Left lung (tissue), 10 donors: ENCODE measurements around the gene LCN10. TPM values are rescaled to one million over a fixed set of nuclear protein-coding genes. Genes with fewer than 3 reads are reported as not detected.
"Not testable (repeated sequence)": the region's sequence is repeated elsewhere in the genome, so short reads cannot be mapped to it uniquely, and the experiment has no call there.

Source experiments
- ATAC-seq: fragments of 200-7000 bp; cut with Tn5 transposase; one replicate; pipeline ENCODE4 v1.9.1; 2020; ENCODE audit warnings: moderate library complexity
- DNase-seq, 4 donors: peaks; one replicate each; pipeline ENCODE4 v3.0.0-alpha.2; 2013 to 2020
- H3K27ac ChIP-seq, 2 donors: fragments of 200-600 bp; sonication (generic) in 1 of 2; one replicate each; pipeline versions ENCODE4 v1.5.0 to v1.8.0; 2020 to 2021
- H3K27me3 ChIP-seq, 2 donors: fragments of 200-600 bp; sonication (generic) in 1 of 2; one replicate each; pipeline versions ENCODE4 v1.5.0 to v1.8.0; 2020 to 2021
- H3K36me3 ChIP-seq, 2 donors: fragments of 200-600 bp; sonication (generic) in 1 of 2; one replicate each; pipeline versions ENCODE4 v1.5.0 to v1.8.0; 2020 to 2021
- H3K4me1 ChIP-seq, 2 donors: fragments of 200-600 bp; one replicate each; pipeline ENCODE4 v1.8.0; 2021
- H3K4me3 ChIP-seq, 2 donors: fragments of 200-600 bp; sonication (generic) in 1 of 2; one replicate each; pipeline versions ENCODE4 v1.5.0 to v1.8.0; 2020 to 2021; ENCODE audit warnings: mild to moderate bottlenecking in 1 of 2
- H3K9me3 ChIP-seq, 2 donors: fragments of 200-600 bp; sonication (generic) in 1 of 2; one replicate each; pipeline versions ENCODE4 v1.5.0 to v1.8.0; 2020 to 2021
- CTCF ChIP-seq, 2 donors: fragments of 200-600 bp; sonication (generic) in 1 of 2; IDR thresholded peaks; one replicate each; pipeline versions ENCODE4 v1.5.0 to v1.8.0; 2021; ENCODE audit warnings: antibody characterized with exemption in 2 of 2
- intact Hi-C, 2 donors: fragments of 100-400 bp; cut with DNase I; formaldehyde crosslinking; loops; one replicate each; pipeline versions ENCODE4 v1.11.2 to v1.14.2; 2022
- polyA plus RNA-seq, 6 donors: library from polyadenylated mRNA; unstranded; fragments of 120-200 nt; gene quantifications; one replicate each; pipeline ENCODE4 v1.2.1, GENCODE V29; 2013; ENCODE audit not compliant: insufficient read length in 6 of 6
- total RNA-seq, 2 donors: library from RNA; stranded (reverse); fragmentation: NEBNext Ultra II Directional; extraction: Animal tissue kit (Norgen Biotek cat#: 25700); gene quantifications; one replicate each; pipeline ENCODE4 v1.2.1, GENCODE V29; 2021
- donor health status: DM: no; HTN: yes; CAD: no.
- donor health status: DM: no; HTN: no; CAD: no.

The LCN10 gene
- total and polyA plus RNA-seq, 8 donors, result 0.11 to 10.0 (median 0.28) TPM; not detected in 2

- Histone ChIP-seq H3K4me3 (peak overlapping the region; percentile 33 to 43), H3K36me3 (no peaks in the 10 kb centered on the region), H3K4me1 (peaks cover 6 to 50% of the 10 kb centered on the region in 2 donors), H3K27me3 (peaks cover 0 to 54% of the 10 kb centered on the region in 2 donors), H3K9me3 (no peaks in the 10 kb centered on the region), H3K27ac (peak overlapping the region; percentile 7 to 48)
- intact Hi-C loops, result no loop called here
- TF ChIP-seq CTCF (IDR thresholded peaks at IDR 0.05), result no peak
- ATAC-seq, result no peak
- DNase-seq, result peak in 1 of 4 donors; percentile 80
Observed at GRCh38 chr9:136712690-136713544, 29.8 kb downstream of the LCN10 start.

DNA sequence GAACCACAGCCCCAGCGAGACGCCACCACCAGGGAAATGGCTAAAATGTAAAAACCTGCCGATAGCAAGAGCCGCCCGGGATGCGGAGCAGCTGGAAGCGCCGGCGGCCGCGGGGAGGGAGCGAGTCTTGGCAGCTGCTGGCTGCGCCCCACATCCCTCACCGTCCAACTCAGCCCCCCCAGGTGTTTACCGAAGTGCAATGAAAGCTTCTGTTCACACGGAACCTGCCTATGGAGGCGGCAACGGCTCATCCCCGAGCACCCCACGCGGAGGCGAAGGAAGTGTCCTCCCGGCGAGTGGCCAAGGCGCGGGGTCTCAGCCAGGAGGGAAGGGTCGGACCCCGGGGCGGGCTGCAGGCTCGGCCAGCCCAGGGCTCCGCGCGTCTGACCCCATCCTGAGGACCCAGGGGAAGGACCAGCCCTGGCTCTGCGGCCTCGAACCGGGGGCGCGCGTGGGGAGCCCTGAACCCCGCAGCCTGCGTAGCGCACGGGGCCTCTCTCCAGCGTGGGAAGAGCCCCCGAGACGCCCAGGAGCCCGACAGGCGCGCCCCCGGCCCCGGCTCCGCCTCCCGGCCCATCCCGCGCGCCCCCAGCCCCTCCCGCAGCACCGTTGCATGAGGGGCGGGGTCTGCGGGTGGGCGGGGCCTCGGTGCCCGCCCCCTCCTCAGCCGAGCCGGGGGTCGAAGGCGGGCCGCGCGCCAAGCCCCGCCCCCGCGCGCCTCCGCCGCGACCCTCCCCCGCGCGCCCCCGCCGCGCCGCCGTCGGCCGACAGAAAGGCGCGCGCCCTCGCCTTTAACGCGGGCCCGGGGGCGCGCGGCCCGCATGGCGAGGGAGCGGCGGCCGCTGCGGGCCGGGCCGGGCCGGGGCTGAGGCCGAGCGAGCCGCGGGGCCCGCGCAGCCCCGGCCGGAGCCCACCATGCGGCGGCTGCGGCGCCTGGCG, 30.7 kb downstream of the LCN10 start, which contains the start of gene DIPK1B:
Gene DIPK1B (plus strand): TSS at position 822 of the 939 bp plus-strand sequence. CDS start 94 bp downstream, at position 916.
- TF ChIP-seq CTCF (IDR thresholded peaks at IDR 0.05), result no peak
- ATAC-seq, result peak; percentile 27
- H3K4me1 ChIP-seq, result peaks cover 6 to 50% of the 10 kb centered on the region in 2 donors
- H3K27me3 ChIP-seq, result peaks cover 0 to 50% of the 10 kb centered on the region in 2 donors
- intact Hi-C loops, result no loop called here
- H3K4me3 ChIP-seq, result peak within 1 kb of the TSS; percentile 33 to 43
- DNase-seq, result peak in 3 of 4 donors; percentile 59 to 75 (median 68)
- H3K27ac ChIP-seq, result peak within 1 kb of the TSS; percentile 7 to 48
- H3K9me3 ChIP-seq, result no peaks in the 10 kb centered on the region
- no peaks in the 10 kb centered on the region for H3K36me3 ChIP-seq

DNA sequence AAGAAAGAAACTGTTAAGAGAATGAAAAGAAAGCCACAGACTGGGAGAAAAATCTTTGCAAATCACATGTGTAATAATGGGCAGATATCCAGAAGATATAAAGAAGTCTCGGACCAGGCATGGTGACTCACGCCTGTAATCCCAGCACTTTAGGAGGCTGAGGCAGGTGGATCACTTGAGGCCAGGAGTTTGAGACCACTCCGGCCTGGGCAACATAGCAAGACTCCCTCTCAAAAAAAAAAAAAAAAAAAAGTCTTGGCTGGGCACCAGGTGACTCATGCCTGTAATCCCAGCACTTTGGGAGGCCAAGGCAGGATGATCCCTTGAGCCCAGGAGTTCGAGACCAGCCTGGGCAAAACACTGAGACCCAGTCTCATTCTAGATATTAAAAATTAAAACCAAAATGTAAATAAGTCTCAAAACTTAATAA, 31.5 kb downstream of the LCN10 start:
- peak; percentile 8 for ATAC-seq

GRCh38 chr9:136710543-136710942, 32.2 kb downstream of the LCN10 start:
- peaks cover 6 to 38% of the 10 kb centered on the region in 2 donors for H3K4me1 ChIP-seq
- no peak overlapping the region for H3K4me3 ChIP-seq
- H3K9me3 ChIP-seq, result no peaks in the 10 kb centered on the region
- ATAC-seq (no peak), DNase-seq (no peak)
- peaks cover 0 to 49% of the 10 kb centered on the region in 2 donors for H3K27me3 ChIP-seq
- no peak overlapping the region for H3K27ac ChIP-seq
- no peak for TF ChIP-seq CTCF (IDR thresholded peaks at IDR 0.05)
- no peaks in the 10 kb centered on the region for H3K36me3 ChIP-seq
- intact Hi-C loops, result no loop called here

More for the DNA sequence above, 31.5 kb downstream of the LCN10 start:
- H3K4me3 ChIP-seq, H3K9me3 ChIP-seq, H3K36me3 ChIP-seq, DNase-seq, intact Hi-C loops: not testable (repeated sequence)
- Histone ChIP-seq H3K27ac (peak overlapping the region in 1 of 2 donors; percentile 5), H3K27me3 (peaks cover 0 to 50% of the 10 kb centered on the region in 2 donors), H3K4me1 (peaks cover 6 to 45% of the 10 kb centered on the region in 2 donors)

DNA sequence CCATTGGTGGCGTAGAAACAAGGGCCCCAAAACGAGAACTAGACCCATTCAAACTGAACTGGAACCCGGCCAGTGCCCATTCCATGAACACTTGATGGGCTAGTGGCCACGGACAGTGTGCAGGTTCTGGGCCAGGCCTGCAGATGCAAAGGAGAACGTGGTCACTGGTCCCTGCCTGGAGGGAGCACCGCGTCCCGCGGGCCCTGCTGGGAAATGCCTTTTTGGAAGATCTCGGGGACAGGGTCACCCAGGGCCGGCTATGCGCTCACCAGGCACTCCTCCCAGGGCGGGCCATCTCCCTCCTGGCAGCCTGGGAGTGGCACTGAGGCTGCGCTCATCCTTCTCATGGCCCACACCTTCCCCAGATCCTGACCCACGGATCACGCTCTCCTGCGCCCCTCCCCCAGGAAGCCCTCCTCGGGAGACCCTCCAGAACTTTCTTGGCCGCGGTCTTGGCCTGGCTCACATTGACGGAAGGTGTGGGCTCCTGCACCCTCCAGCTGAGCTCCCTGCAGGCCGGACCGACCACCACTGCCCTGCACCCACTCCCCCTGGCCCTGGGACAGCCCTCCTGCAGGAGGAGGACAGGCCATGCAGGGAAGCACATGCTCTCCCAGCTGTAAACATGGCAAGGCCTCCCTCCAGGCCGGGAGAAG, 33.2 kb downstream of the LCN10 start:
- intact Hi-C loops, result no loop called here
- H3K4me1 ChIP-seq, result peaks cover 6 to 33% of the 10 kb centered on the region in 2 donors
- no peak overlapping the region for H3K27ac ChIP-seq
- H3K27me3 ChIP-seq, result peaks cover 0 to 39% of the 10 kb centered on the region in 2 donors
- TF ChIP-seq CTCF (IDR thresholded peaks at IDR 0.05), result no peak
- DNase-seq (peak in 1 of 4 donors; percentile 54), ATAC-seq (no peak)
- H3K4me3 ChIP-seq, result no peak overlapping the region
- H3K9me3 ChIP-seq, result no peaks in the 10 kb centered on the region
- no peaks in the 10 kb centered on the region for H3K36me3 ChIP-seq
